ENCODE results near the gene SLC2A13.

DNA sequence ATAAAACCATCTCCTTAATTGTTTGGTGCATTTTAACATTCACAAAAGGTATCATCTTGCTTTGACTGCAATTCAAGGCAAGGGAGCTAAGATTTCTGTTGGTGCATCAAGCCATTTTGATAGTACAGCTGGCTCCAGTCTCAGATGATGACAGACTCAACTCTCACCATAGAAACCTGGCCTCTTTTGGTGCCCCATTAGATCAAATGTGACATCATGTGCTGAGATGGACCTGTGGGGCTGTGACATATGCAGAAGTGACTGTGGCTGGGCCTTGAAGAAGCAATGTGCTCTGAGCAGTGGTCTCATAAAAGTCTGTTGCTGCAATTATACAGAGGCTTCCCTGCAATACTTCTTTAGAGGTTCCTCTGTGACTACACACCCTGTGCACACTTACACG is 88.4 kb downstream of the SLC2A13 start:
- no peak for TF ChIP-seq EZH2 (IDR thresholded peaks at IDR 0.05; ENCODE audit: borderline replicate concordance, low read length)
- TF ChIP-seq, protein P1, sequence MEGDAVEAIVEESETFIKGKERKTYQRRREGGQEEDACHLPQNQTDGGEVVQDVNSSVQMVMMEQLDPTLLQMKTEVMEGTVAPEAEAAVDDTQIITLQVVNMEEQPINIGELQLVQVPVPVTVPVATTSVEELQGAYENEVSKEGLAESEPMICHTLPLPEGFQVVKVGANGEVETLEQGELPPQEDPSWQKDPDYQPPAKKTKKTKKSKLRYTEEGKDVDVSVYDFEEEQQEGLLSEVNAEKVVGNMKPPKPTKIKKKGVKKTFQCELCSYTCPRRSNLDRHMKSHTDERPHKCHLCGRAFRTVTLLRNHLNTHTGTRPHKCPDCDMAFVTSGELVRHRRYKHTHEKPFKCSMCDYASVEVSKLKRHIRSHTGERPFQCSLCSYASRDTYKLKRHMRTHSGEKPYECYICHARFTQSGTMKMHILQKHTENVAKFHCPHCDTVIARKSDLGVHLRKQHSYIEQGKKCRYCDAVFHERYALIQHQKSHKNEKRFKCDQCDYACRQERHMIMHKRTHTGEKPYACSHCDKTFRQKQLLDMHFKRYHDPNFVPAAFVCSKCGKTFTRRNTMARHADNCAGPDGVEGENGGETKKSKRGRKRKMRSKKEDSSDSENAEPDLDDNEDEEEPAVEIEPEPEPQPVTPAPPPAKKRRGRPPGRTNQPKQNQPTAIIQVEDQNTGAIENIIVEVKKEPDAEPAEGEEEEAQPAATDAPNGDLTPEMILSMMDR (conservative IDR thresholded peaks at IDR 0.05 in 1 of 2, IDR thresholded peaks at IDR 0.05 in 1 of 2; ENCODE audit: extremely low read depth in 1 of 2, insufficient read depth in 1 of 2, low read depth in 1 of 2, low read length in 2 of 2), result no peak

Measured in mammary epithelial cell (primary cell).